NCI-H2171 treated with DMSO at 0.1 percent for 48 hours (cell line): ENCODE results near the gene PLET1.
"Not testable (repeated sequence)": the region's sequence is repeated elsewhere in the genome, so short reads cannot be mapped to it uniquely, and the experiment has no call there.

ENCODE experiments used
- DNase-seq: peaks from one replicate; lab custom pipeline; 2025; lab: John Stamatoyannopoulos, UW

Gene PLET1

GRCh38 chr11:112211536-112211935, 49.1 kb downstream of the PLET1 start:
- DNase-seq = no peak

DNA sequence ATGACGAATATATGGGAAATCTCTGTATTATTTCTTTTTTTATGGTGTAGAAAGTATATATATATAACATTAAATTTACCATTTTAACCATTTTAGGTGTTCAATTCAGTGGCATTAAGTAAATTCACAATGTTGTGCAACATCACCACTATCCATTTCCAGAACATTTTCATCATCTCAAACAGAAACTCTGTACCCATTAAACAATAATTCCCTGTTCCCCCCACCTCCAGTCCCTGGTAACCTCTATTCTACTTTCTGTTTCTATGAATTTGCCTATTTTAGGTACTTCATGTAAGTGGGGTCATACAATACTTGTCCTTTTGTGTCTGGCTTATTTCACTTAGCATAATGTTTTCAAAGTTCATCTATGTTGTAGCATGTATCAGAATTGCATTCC, 49.8 kb downstream of the PLET1 start:
- DNase-seq = no peak

DNA sequence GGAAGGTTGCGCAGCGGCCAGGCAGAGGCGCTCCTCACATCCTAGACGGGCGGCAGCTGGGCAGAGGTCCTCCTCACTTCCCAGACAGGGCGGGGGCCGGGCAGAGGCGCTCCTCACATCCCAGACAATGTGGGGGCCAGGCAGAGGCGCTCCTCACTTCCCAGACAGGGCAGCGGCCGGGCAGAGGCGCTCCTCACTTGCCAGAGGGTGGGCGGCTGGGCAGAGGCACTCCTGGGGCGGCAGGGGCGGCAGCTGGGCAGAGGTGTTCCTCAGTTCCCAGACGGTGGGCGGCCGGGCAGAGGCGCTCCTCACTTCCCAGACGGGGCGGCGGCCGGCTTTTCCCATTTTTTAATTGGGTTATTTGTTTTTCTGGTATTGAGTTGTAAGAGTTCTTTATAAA, 54.6 kb downstream of the PLET1 start:
- DNase-seq = no peak

DNA sequence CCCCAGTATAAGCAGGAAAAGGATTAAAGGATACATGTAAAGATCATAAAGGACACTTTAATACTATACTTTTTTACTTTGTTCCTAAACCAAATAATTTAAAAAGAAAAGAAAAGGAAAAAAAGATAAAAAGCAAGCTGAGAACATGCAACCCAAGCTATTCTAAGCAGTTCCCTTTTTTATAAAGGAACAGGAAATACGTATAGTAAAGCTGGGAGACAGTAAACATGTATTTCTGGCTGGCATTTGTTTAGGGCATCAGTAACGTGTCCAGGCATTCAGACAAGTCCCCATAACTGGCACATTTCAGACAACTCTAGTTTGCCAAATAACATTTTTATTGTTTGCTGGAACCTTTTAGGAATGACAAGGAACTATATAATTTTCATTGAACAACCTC, 60.4 kb downstream of the PLET1 start:
- DNase-seq = no peak

DNA sequence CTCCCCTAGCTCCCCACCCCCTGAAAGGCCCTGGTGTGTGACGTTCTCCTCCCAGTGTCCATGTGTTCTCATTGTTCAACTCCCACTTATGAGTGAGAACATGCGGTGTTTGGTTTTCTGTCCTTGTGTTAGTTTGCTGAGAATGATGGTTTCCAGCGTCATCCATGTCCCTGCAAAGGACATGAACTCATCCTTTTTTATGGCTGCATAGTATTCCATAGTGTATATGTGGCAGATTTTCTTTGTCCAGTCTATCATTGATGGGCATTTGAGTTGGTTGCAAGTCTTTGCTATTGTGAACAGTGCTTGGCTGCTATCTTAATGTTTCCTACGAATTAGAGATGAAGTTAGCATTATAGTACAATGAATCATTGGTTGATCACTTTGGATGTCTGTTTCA, 61.6 kb downstream of the PLET1 start:
- DNase-seq = not testable (repeated sequence)
